Measurements from ENCODE around the gene GPATCH2L. TPM values are rescaled to one million over a fixed set of nuclear protein-coding genes. Genes with fewer than 3 reads are reported as not detected.

The GPATCH2L gene
- total and polyA plus RNA-seq, 2 donors (not counting 1 experiment from before 2014, with no cell fraction given) = 19.4 to 50.5 TPM

DNA sequence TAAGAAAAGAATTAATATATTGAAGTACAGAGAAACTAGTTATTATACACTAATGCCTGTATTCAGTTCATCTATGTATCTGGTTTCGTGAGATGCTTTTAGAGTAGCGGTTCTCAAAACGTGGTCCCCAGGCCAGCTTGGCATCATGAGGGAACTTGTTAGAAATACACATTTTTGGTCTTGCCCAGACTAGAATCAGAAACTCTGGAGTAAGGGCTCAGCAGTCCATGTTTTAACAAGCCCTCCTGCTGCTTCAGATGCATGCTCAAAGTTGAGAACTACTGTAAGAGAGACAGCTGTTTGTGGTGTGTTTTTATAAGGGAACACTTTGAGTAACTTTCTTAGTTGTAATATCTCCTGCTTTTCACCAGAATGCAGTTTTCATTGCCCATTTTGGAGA, 18.1 kb downstream of the GPATCH2L start:
- Histone ChIP-seq H3K9me3 (ENCODE audit: control insufficient read depth, insufficient read depth, low read depth, low read length) (no peaks in the 10 kb centered on the region), H3K4me3 (replicated peaks in 1 of 4; ENCODE audit: control extremely low read depth in 1 of 4, insufficient read depth in 1 of 4, low read depth in 3 of 4, low read length in 4 of 4) (no peak overlapping the region), H3K9ac (ENCODE audit: insufficient read depth, low read length) (no peak overlapping the region), H3K79me2 (ENCODE audit: control insufficient read depth, insufficient read depth, low read length) (peaks cover 27% of the 10 kb centered on the region), H4K20me1 (ENCODE audit: control insufficient read depth, extremely low read depth, insufficient read depth, low read length) (no peaks in the 10 kb centered on the region), H3K27me3 (ENCODE audit: control insufficient read depth, insufficient read depth, low read length) (no peaks in the 10 kb centered on the region), H3K27ac (ENCODE audit: insufficient read depth, low read length) (no peak overlapping the region), H3K4me1 (ENCODE audit: control insufficient read depth, extremely low read depth, insufficient read depth, low read length) (no peaks in the 10 kb centered on the region), H2AFZ (ENCODE audit: low read length) (no peak overlapping the region), H3K36me3 (ENCODE audit: control insufficient read depth, insufficient read depth, low read length) (peaks cover 5% of the 10 kb centered on the region), H3K4me2 (ENCODE audit: extremely low read depth, insufficient read depth, low read length) (no peak overlapping the region)
- DNase-seq (ENCODE audit: low read depth in 2 of 2) = no peak
- TF ChIP-seq EZH2 (IDR thresholded peaks at IDR 0.05; ENCODE audit: low read length, missing control alignments) = no peak
- TF ChIP-seq, protein P1, sequence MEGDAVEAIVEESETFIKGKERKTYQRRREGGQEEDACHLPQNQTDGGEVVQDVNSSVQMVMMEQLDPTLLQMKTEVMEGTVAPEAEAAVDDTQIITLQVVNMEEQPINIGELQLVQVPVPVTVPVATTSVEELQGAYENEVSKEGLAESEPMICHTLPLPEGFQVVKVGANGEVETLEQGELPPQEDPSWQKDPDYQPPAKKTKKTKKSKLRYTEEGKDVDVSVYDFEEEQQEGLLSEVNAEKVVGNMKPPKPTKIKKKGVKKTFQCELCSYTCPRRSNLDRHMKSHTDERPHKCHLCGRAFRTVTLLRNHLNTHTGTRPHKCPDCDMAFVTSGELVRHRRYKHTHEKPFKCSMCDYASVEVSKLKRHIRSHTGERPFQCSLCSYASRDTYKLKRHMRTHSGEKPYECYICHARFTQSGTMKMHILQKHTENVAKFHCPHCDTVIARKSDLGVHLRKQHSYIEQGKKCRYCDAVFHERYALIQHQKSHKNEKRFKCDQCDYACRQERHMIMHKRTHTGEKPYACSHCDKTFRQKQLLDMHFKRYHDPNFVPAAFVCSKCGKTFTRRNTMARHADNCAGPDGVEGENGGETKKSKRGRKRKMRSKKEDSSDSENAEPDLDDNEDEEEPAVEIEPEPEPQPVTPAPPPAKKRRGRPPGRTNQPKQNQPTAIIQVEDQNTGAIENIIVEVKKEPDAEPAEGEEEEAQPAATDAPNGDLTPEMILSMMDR (conservative IDR thresholded peaks at IDR 0.05 in 1 of 2, IDR thresholded peaks at IDR 0.05 in 1 of 2; ENCODE audit: low read depth in 1 of 2, low read length in 2 of 2) = no peak

DNA sequence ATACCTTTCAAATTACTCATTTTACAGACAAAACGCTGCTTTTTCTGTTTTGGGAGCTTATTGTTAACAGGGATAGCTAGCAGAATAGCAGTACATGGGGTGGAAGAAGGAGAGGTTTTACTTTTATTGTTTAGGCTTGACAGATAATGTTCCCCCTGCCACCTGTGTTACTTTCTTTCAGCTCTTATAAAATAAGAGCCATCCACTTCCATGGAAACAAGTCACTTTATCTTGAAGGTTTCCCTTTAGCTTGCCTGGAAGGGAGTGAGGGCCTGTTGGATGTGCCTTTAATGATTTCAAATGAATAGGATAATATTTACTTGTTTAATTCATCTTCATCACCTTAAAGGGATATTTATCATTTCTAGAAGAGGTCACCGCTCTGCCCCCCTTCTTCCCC, 23.3 kb downstream of the GPATCH2L start:
- H3K36me3 ChIP-seq (ENCODE audit: control insufficient read depth, insufficient read depth, low read length) = peaks cover 9% of the 10 kb centered on the region
- no peak for DNase-seq (ENCODE audit: low read depth in 2 of 2)
- no peak overlapping the region for H3K27ac ChIP-seq (ENCODE audit: insufficient read depth, low read length)
- no peak overlapping the region for H2AFZ ChIP-seq (ENCODE audit: low read length)
- H3K9me3 ChIP-seq (ENCODE audit: control insufficient read depth, insufficient read depth, low read depth, low read length) = no peaks in the 10 kb centered on the region
- H3K79me2 ChIP-seq (ENCODE audit: control insufficient read depth, insufficient read depth, low read length) = peaks cover 4% of the 10 kb centered on the region
- H3K4me1 ChIP-seq (ENCODE audit: control insufficient read depth, extremely low read depth, insufficient read depth, low read length) = no peaks in the 10 kb centered on the region
- no peak overlapping the region for H3K4me3 ChIP-seq (replicated peaks in 1 of 4; ENCODE audit: control extremely low read depth in 1 of 4, insufficient read depth in 1 of 4, low read depth in 3 of 4, low read length in 4 of 4)
- TF ChIP-seq EZH2 (IDR thresholded peaks at IDR 0.05; ENCODE audit: low read length, missing control alignments) = no peak
- TF ChIP-seq, protein P1 (conservative IDR thresholded peaks at IDR 0.05 in 1 of 2, IDR thresholded peaks at IDR 0.05 in 1 of 2; ENCODE audit: low read depth in 1 of 2, low read length in 2 of 2) = no peak
- no peak overlapping the region for H3K4me2 ChIP-seq (ENCODE audit: extremely low read depth, insufficient read depth, low read length)
- no peak overlapping the region for H3K9ac ChIP-seq (ENCODE audit: insufficient read depth, low read length)
- H4K20me1 ChIP-seq (ENCODE audit: control insufficient read depth, extremely low read depth, insufficient read depth, low read length) = no peaks in the 10 kb centered on the region
- H3K27me3 ChIP-seq (ENCODE audit: control insufficient read depth, insufficient read depth, low read length) = no peaks in the 10 kb centered on the region

DNA sequence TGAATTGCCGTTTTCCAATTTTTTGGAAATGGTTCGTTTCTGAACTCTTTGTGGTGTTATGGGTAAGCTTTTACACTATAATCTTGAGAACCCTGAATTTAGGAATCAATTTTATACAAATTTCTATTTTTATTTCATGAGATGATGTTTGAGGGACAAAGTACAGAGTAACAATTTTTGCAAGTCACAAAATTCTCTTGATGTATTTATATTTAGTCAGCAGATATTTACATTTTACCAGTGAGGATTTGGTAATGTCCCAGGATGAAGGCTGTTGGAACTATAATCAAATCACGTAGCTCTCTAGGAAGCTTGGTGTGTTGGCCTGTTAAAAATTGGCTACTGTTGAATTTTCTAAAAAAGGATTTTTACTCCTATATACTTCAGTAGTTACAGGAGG, 24.2 kb downstream of the GPATCH2L start:
- no peak overlapping the region for H3K27ac ChIP-seq (ENCODE audit: insufficient read depth, low read length)
- H2AFZ ChIP-seq (ENCODE audit: low read length) = no peak overlapping the region
- H3K4me3 ChIP-seq (replicated peaks in 1 of 4; ENCODE audit: control extremely low read depth in 1 of 4, insufficient read depth in 1 of 4, low read depth in 3 of 4, low read length in 4 of 4) = no peak overlapping the region
- no peak for TF ChIP-seq EZH2 (IDR thresholded peaks at IDR 0.05; ENCODE audit: low read length, missing control alignments)
- TF ChIP-seq, protein P1 (conservative IDR thresholded peaks at IDR 0.05 in 1 of 2, IDR thresholded peaks at IDR 0.05 in 1 of 2; ENCODE audit: low read depth in 1 of 2, low read length in 2 of 2) = no peak
- H3K79me2 ChIP-seq (ENCODE audit: control insufficient read depth, insufficient read depth, low read length) = peaks cover 3% of the 10 kb centered on the region
- no peaks in the 10 kb centered on the region for H3K4me1 ChIP-seq (ENCODE audit: control insufficient read depth, extremely low read depth, insufficient read depth, low read length)
- no peaks in the 10 kb centered on the region for H4K20me1 ChIP-seq (ENCODE audit: control insufficient read depth, extremely low read depth, insufficient read depth, low read length)
- peaks cover 9% of the 10 kb centered on the region for H3K36me3 ChIP-seq (ENCODE audit: control insufficient read depth, insufficient read depth, low read length)
- H3K27me3 ChIP-seq (ENCODE audit: control insufficient read depth, insufficient read depth, low read length) = no peaks in the 10 kb centered on the region
- H3K9ac ChIP-seq (ENCODE audit: insufficient read depth, low read length) = no peak overlapping the region
- no peak overlapping the region for H3K4me2 ChIP-seq (ENCODE audit: extremely low read depth, insufficient read depth, low read length)
- H3K9me3 ChIP-seq (ENCODE audit: control insufficient read depth, insufficient read depth, low read depth, low read length) = no peaks in the 10 kb centered on the region
- DNase-seq (ENCODE audit: low read depth in 2 of 2) = no peak
